Head of caudate nucleus (tissue), 42 donors: ENCODE data around the gene LSM2.
A peak's percentile ranks its signal among the peaks of the same experiment; 100 is the strongest.
"Not testable (repeated sequence)": the region's sequence is repeated elsewhere in the genome, so short reads cannot be mapped to it uniquely, and the experiment has no call there.

Experiments
- DNase-seq, 42 donors: peaks; one replicate each; pipeline versions ENCODE4 v3.0.0 to v3.0.0-alpha.2; 2020 to 2021; ENCODE audit warnings: mixed read lengths in 7 of 42
- intact Hi-C: fragments of 100-400 bp; cut with DNase I; formaldehyde crosslinking; loops from one replicate; pipeline ENCODE4 v1.15.0; 2022

Gene LSM2

GRCh38 chr6:31830886-31831335 is 24.1 kb upstream of the LSM2 start:
- intact Hi-C loops = loop anchor here (2.0 kb wide), 1 partner anchor 150 kb away; the partner anchor contains the start of gene LY6G5C
- no peak for DNase-seq

DNA sequence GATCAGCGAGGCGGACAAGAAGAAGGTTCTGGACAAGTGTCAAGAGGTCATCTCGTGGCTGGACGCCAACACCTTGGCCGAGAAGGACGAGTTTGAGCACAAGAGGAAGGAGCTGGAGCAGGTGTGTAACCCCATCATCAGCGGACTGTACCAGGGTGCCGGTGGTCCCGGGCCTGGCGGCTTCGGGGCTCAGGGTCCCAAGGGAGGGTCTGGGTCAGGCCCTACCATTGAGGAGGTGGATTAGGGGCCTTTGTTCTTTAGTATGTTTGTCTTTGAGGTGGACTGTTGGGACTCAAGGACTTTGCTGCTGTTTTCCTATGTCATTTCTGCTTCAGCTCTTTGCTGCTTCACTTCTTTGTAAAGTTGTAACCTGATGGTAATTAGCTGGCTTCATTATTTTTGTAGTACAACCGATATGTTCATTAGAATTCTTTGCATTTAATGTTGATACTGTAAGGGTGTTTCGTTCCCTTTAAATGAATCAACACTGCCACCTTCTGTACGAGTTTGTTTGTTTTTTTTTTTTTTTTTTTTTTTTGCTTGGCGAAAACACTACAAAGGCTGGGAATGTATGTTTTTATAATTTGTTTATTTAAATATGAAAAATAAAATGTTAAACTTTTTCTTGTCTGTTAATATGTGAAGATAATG is 23.0 kb upstream of the LSM2 start:
- intact Hi-C loops = loop anchor here (2.0 kb wide), 1 partner anchor 149 kb away; the partner anchor contains the start of gene LY6G5C
- DNase-seq = peak in 15 of 42 donors; percentile 24 to 78 (median 37)

GRCh38 chr6:31827286-31828079 is 20.7 kb upstream of the LSM2 start, which contains the start of gene HSPA1B:
HSPA1B (plus strand) TSS chr6:31827738; CDS start chr6:31827951, 213 bp downstream.
- intact Hi-C loops = no loop called here

GRCh38 chr6:31826793-31827285 is 20.1 kb upstream of the LSM2 start:
- intact Hi-C loops = no loop called here

More at GRCh38 chr6:31827286-31828079, 20.7 kb upstream of the LSM2 start, which contains the start of gene HSPA1B:
- DNase-seq = peak; percentile 88 to 100 (median 98)

GRCh38 chr6:31825553-31825952 is 18.8 kb upstream of the LSM2 start:
- intact Hi-C loops = no loop called here
- DNase-seq = no peak

More at GRCh38 chr6:31826793-31827285, 20.1 kb upstream of the LSM2 start:
- DNase-seq = peak in 37 of 42 donors; percentile 51 to 87 (median 70)

GRCh38 chr6:31823592-31824196 is 16.9 kb upstream of the LSM2 start:
- intact Hi-C loops, DNase-seq: not testable (repeated sequence)

- DNase-seq = peak; percentile 33 to 91 (median 76)
- intact Hi-C loops = no loop called here
Observed at GRCh38 chr6:31822036-31822821, 15.5 kb upstream of the LSM2 start.

DNA sequence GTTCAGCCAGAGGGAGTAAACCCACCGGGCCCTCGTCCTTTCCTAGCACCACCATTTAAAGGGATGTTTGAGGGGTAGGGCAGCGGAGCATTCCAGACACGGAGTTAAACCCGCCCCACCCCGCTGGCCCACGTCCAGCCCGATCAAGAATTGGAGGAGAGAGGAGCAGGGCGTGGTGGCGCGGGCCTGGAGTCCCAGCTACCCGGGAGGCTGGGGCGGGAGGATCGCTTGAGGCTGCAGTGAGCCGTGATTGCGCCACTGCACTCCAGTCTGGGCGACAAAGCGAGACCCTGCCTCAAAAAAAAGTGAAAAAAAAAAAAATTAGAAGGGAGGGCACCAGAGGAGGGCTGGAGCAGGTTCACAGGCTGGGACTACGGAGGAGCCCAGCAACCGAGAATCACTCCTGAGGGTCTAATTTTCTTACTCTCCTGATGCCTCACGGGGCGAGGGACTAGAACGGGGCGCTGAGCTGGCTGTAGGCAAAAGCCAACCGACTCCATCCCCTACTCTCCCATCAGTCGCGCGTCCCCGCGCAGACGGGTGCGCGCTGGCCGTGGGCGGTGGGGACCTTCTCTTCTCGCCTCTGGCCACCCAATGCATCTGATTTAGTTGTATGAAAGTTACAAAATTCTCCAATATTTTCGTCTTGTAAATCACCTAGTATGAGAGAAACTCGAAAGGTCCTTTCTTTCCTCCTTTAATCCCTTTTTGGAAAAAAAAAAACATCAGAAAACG is 14.7 kb upstream of the LSM2 start:
- DNase-seq = peak in 41 of 42 donors; percentile 38 to 87 (median 73)
- intact Hi-C loops = no loop called here

GRCh38 chr6:31820399-31820798 is 13.6 kb upstream of the LSM2 start:
- intact Hi-C loops, DNase-seq: not testable (repeated sequence)

DNA sequence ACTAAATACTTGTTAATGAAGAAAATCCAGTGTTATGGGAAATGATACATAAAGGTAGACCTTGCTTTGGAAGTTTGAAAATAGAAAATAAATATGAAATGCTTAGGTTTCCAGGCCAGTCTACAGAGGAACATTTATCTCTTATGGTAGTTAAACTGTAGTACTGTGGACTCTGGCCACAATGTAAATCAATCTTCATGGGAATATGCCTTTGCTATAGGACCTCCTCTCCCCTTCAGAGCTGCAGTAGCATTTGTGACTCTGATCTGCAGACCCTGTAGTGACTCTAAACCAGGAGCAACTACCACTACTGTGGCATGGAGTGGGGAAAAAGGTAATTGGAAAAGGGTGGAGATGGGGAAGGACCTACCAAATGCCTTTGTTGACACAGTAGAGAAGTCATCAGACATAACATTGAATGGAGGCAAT is 13.1 kb upstream of the LSM2 start:
- intact Hi-C loops = no loop called here

GRCh38 chr6:31817929-31818511 is 11.3 kb upstream of the LSM2 start:
- intact Hi-C loops = not testable (repeated sequence)
- DNase-seq = peak in 6 of 42 donors; percentile 4 to 71 (median 54)

More for the DNA sequence above, 13.1 kb upstream of the LSM2 start:
- no peak for DNase-seq

DNA sequence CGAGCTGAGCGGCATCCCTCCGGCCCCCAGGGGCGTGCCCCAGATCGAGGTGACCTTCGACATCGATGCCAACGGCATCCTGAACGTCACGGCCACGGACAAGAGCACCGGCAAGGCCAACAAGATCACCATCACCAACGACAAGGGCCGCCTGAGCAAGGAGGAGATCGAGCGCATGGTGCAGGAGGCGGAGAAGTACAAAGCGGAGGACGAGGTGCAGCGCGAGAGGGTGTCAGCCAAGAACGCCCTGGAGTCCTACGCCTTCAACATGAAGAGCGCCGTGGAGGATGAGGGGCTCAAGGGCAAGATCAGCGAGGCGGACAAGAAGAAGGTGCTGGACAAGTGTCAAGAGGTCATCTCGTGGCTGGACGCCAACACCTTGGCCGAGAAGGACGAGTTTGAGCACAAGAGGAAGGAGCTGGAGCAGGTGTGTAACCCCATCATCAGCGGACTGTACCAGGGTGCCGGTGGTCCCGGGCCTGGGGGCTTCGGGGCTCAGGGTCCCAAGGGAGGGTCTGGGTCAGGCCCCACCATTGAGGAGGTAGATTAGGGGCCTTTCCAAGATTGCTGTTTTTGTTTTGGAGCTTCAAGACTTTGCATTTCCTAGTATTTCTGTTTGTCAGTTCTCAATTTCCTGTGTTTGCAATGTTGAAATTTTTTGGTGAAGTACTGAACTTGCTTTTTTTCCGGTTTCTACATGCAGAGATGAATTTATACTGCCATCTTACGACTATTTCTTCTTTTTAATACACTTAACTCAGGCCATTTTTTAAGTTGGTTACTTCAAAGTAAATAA is 10.6 kb upstream of the LSM2 start:
- intact Hi-C loops = not testable (repeated sequence)

DNA sequence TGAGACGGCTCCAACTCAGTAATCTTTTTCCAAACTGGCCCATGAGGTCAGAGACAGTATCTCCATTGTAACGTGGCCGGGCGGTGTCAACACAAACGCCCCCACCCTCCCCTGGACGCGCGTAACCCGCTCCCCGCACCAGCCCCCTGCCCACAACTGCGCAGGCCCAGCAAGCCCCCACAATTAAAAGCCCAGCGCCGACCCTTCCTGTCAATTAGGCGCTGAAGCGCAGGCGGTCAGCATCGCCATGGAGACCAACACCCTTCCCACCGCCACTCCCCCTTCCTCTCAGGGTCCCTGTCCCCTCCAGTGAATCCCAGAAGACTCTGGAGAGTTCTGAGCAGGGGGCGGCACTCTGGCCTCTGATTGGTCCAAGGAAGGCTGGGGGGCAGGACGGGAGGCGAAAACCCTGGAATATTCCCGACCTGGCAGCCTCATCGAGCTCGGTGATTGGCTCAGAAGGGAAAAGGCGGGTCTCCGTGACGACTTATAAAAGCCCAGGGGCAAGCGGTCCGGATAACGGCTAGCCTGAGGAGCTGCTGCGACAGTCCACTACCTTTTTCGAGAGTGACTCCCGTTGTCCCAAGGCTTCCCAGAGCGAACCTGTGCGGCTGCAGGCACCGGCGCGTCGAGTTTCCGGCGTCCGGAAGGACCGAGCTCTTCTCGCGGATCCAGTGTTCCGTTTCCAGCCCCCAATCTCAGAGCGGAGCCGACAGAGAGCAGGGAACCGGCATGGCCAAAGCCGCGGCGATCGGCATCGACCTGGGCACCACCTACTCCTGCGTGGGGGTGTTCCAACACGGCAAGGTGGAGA is 8.5 kb upstream of the LSM2 start, which contains the start of the genes HSPA1A and HSPA1L:
TSS of gene HSPA1A (plus strand) at position 519 of the 814 bp plus-strand sequence. CDS start at position 733, 214 bp downstream.
TSS of gene HSPA1L (minus strand) at position 259 of the 814 bp plus-strand sequence. CDS start 3,311 bp downstream, outside the sequence.
- peak; percentile 93 to 99 (median 97) for DNase-seq
- intact Hi-C loops = no loop called here

More for the DNA sequence above, 10.6 kb upstream of the LSM2 start:
- DNase-seq = peak in 14 of 42 donors; percentile 33 to 79 (median 56)

GRCh38 chr6:31814677-31815024 is 7.9 kb upstream of the LSM2 start:
- intact Hi-C loops = no loop called here
- peak in 40 of 42 donors; percentile 79 to 98 (median 94) for DNase-seq

- intact Hi-C loops = no loop called here
- DNase-seq = no peak
Observed at GRCh38 chr6:31813465-31813849, 6.7 kb upstream of the LSM2 start.
